Endothelial cell of umbilical vein (primary cell): ENCODE data around the gene MTR.

ENCODE experiments used
- EZH2 ChIP-seq: IDR thresholded peaks from 2 replicates; pipeline ENCODE4 v1.6.1; 2012; ENCODE audit warnings: borderline replicate concordance, low read depth, mild to moderate bottlenecking, moderate library complexity, low read length, inconsistent platforms; ENCODE audit not compliant: severe bottlenecking
- POLR2A ChIP-seq: IDR thresholded peaks from 2 replicates; pipeline ENCODE4 v1.6.1; 2012; ENCODE audit warnings: low read depth, mild to moderate bottlenecking, control low read depth, low read length
- POLR2AphosphoS5 ChIP-seq: IDR thresholded peaks from 2 replicates; pipeline ENCODE4 v1.6.1; 2012; ENCODE audit warnings: low read depth, mild to moderate bottlenecking, control low read depth, low read length, moderate library complexity; ENCODE audit not compliant: insufficient read depth
- TF ChIP-seq, protein P1 (sequence below), 2 donors: IDR thresholded peaks; 1 replicate in 1 of 2; 2 replicates in 1 of 2; pipeline ENCODE4 v1.5.1; 2011; ENCODE audit warnings: low read length in 2 of 2, mild to moderate bottlenecking in 2 of 2, moderate library complexity in 2 of 2, control low read depth in 1 of 2, inconsistent platforms in 1 of 2, low read depth in 1 of 2; ENCODE audit not compliant: insufficient read depth in 1 of 2; ENCODE audit errors: extremely low read depth in 1 of 2

DNA sequence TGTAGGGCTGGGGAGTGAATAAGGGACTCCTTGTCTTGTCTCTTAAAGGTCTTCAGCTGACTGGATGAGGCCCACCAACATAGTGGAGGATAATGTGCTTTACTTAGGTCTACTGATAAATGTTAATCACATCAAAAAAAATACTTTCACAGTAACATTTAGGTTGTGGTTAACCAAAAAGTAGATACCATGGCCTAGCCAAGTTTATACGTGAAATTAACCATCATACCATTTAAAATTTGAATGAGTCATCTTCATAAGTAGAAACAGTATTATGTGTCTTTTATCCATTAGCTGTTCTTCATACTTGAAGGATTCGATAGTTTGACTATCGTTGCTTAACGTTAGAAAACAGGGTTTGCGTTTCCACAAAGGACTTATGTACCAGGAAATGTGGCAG lies 80.9 kb downstream of the MTR start:
- TF ChIP-seq, protein P1, sequence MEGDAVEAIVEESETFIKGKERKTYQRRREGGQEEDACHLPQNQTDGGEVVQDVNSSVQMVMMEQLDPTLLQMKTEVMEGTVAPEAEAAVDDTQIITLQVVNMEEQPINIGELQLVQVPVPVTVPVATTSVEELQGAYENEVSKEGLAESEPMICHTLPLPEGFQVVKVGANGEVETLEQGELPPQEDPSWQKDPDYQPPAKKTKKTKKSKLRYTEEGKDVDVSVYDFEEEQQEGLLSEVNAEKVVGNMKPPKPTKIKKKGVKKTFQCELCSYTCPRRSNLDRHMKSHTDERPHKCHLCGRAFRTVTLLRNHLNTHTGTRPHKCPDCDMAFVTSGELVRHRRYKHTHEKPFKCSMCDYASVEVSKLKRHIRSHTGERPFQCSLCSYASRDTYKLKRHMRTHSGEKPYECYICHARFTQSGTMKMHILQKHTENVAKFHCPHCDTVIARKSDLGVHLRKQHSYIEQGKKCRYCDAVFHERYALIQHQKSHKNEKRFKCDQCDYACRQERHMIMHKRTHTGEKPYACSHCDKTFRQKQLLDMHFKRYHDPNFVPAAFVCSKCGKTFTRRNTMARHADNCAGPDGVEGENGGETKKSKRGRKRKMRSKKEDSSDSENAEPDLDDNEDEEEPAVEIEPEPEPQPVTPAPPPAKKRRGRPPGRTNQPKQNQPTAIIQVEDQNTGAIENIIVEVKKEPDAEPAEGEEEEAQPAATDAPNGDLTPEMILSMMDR (IDR thresholded peaks at IDR 0.05; ENCODE audit: extremely low read depth in 1 of 2, insufficient read depth in 1 of 2, low read depth in 1 of 2, low read length in 2 of 2), result no peak
- TF ChIP-seq POLR2A, result no peak
- no peak for TF ChIP-seq POLR2AphosphoS5
- no peak for TF ChIP-seq EZH2
